Adrenal gland (tissue), 12 donors: ENCODE measurements around the gene CALR3. TPM values are rescaled to one million over a fixed set of nuclear protein-coding genes. Genes with fewer than 3 reads are reported as not detected.

ENCODE experiments used
- DNase-seq, 7 donors: peaks; one replicate each; pipeline ENCODE4 v3.0.0-alpha.2; 2019 to 2020
- H3K27ac ChIP-seq, 5 donors: fragments of 200-600 bp; sonication (generic) in 4 of 5; 1 replicate in 3 of 5; 2 replicates in 2 of 5; pipeline versions ENCODE4 v1.5.1 to v1.8.0; 2016 to 2020; ENCODE audit warnings: mild to moderate bottlenecking in 1 of 5
- H3K27me3 ChIP-seq: fragments of 200-600 bp; 2 replicates; pipeline ENCODE4 v1.8.0; 2021
- H3K36me3 ChIP-seq, 2 donors: fragments of 200-600 bp; replicated peaks in 1 of 2; 1 replicate in 1 of 2; 2 replicates in 1 of 2; pipeline versions ENCODE4 v1.5.1 to v1.8.0; 2018 to 2022
- H3K4me1 ChIP-seq, 2 donors: fragments of 200-600 bp; replicated peaks in 1 of 2; 1 replicate in 1 of 2; 2 replicates in 1 of 2; pipeline versions ENCODE4 v1.5.1 to v1.8.0; 2018 to 2021
- H3K4me3 ChIP-seq, 4 donors: fragments of 200-600 bp; sonication (generic) in 3 of 4; one replicate each; pipeline ENCODE4 v1.5.1; 2016 to 2018
- H3K9me3 ChIP-seq, 3 donors: fragments of 200-600 bp; sonication (generic) in 1 of 3; replicated peaks in 1 of 3; 1 replicate in 2 of 3; 2 replicates in 1 of 3; pipeline versions ENCODE4 v1.5.1 to v1.8.0; 2016 to 2021
- CTCF ChIP-seq, 6 experiments: fragments of 450-650 bp in 4 of 6; fragments of 200-600 bp in 2 of 6; sonication (generic) in 1 of 6; IDR thresholded peaks; 1 replicate in 5 of 6; 2 replicates in 1 of 6; pipeline versions ENCODE4 v1.5.1 to v1.8.0; 2016 to 2021; ENCODE audit warnings: antibody characterized with exemption in 6 of 6, mild to moderate bottlenecking in 2 of 6, moderate library complexity in 1 of 6
- POLR2A ChIP-seq, 2 donors: fragments of 450-650 bp; IDR thresholded peaks; one replicate each; pipeline ENCODE4 v1.6.1; 2017; ENCODE audit warnings: antibody characterized with exemption in 2 of 2, mild to moderate bottlenecking in 2 of 2, moderate library complexity in 1 of 2
- WGBS, 4 donors: extraction: QIAGEN DNeasy Blood & Tissue Kit in 2 of 4; methylation state at CpG; one replicate each; pipeline versions ENCODE4 v1.1.5 to v1.1.7; 2013 to 2017; 5-methylcytosine and 5-hydroxymethylcytosine counted together
- intact Hi-C, 2 donors: fragments of 100-400 bp; cut with DNase I; formaldehyde crosslinking; loops; one replicate each; pipeline versions ENCODE4 v1.14.1 to v1.15.0; 2022 to 2023
- polyA plus RNA-seq, 3 donors: library from polyadenylated mRNA; stranded (reverse); fragments of 200-250 nt in 2 of 3; fragments of 350-450 nt in 1 of 3; fragmentation: Illumina TruSeq in 1 of 3; extraction: RNeasy Lipid Tissue Mini Kit (QIAGEN cat#74804) in 1 of 3; gene quantifications; one replicate each; pipeline ENCODE4 v1.2.3, GENCODE V29; 2013 to 2014
- total RNA-seq, 9 donors: library from RNA; depleted of rRNA in 4 of 9; stranded (reverse); fragments of >200 nt in 4 of 9; fragments of 120-200 nt in 1 of 9; fragmentation: NEBNext Ultra II Directional in 1 of 9; extraction: Animal tissue kit (Norgen Biotek cat#: 25700) in 1 of 9; gene quantifications; one replicate each; pipeline versions ENCODE4 v1.1.0 to v1.2.4, GENCODE V29; 2013 to 2023
- donor health status: healthy with polysubstance abuse.
- donor health status: Bipolar disorder and iron deficiency.
- donor health status: DM: yes; HTN: yes; CAD: no.
- donor health status: DM: no; HTN: no; CAD: no.
- donor health status: DM: no; HTN: no; CAD: no.
- donor health status: DM: yes; HTN: yes; CAD: no.

CALR3 gene
- total and polyA plus RNA-seq, 12 donors: 0.07 to 0.41 (median 0.14) TPM; not detected in 8

DNA sequence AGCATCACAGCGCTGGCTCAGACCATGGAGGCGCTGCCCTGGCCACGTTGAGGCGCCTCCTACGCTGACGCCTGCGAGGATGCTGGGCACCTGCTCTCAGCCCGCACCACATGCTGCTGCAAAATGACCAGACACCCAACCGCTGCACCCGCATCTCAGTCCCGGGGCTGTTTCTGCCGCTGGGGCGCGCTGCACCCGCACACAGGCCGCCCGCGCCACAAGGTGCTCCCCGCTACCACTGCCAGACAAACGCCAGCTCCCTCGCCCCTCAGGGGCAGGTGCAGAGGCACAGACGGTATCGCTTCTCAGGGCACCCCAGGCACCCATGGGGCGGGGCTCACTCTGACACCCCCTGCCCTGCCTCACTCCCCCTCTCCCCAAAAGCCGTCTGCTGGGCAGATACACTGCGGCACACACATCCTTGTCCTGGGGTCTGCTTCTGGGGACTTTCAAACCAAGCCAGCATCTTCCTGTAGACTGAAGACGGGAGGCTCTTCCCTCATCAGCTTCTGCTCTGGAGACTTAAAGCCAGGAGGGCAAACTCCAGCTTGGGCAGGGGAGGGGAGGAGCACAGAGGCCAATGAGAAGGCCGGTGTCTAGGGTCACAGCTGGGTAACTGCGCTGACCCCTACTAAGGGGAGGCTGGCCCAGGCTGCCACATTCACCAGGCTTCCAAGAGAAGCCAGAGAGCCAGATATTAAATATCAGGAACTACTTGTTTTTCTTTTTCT lies 29.9 kb upstream of the CALR3 start:
- Histone ChIP-seq H3K4me1 (no peaks in the 10 kb centered on the region), H3K27me3 (no peaks in the 10 kb centered on the region), H3K4me3 (no peak overlapping the region), H3K27ac (no peak overlapping the region), H3K36me3 (peaks cover 0 to 100% of the 10 kb centered on the region in 2 donors), H3K9me3 (no peaks in the 10 kb centered on the region)
- WGBS, 4 donors: 96 to 100% (median 96%) methylated on average over 2 to 29 of the region's 29 CpGs
- intact Hi-C loops: no loop called here
- TF ChIP-seq POLR2A (IDR thresholded peaks at IDR 0.05) (no peak), CTCF (IDR thresholded peaks at IDR 0.05) (no peak)
- no peak for DNase-seq

DNA sequence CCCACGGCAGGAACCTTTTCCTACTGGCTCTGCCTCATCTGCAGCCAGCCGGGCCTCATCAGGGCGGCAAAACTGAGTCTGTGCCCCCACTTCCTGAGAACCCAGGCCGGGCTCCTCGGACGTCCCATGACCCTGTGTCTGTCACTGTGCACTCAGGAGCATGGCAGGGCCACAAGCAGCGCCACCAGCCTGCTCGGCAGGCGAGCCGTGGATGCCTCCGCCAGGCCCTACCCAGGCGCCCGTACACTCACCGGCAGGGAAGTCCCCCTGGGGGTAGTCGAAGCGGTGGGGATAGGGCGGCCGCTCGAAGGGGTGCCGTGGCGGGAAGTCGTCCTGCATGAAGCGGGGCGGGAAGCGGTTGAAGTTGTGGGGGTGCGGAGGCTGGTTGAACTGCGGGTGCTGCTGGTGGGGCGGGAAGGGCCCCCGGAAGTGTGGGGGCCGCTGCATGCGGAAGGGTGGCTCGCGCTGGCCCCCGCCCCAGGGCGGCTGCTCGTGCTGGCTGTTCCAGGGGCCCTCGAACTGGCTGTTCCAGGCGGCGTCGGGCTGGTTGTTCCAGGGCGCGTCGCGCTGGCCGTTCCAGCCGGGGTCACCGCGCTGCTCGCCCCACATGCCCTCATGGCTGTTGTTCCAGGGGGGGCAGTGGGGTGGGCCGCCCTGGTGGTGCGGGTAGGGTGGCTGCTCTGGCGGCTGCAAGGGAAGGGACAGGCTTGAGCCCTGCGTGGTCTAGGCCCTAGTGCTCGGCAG lies 29.2 kb upstream of the CALR3 start:
- H3K27ac ChIP-seq: no peak overlapping the region
- no peaks in the 10 kb centered on the region for H3K27me3 ChIP-seq
- no peaks in the 10 kb centered on the region for H3K9me3 ChIP-seq
- TF ChIP-seq CTCF (IDR thresholded peaks at IDR 0.05) (no peak), POLR2A (IDR thresholded peaks at IDR 0.05) (no peak)
- WGBS, 4 donors: 93 to 98% (median 96%) methylated on average over 33 to 54 of the region's 54 CpGs
- no peak overlapping the region for H3K4me3 ChIP-seq
- H3K4me1 ChIP-seq: no peaks in the 10 kb centered on the region
- intact Hi-C loops: no loop called here
- DNase-seq: no peak
- H3K36me3 ChIP-seq: peaks cover 0 to 100% of the 10 kb centered on the region in 2 donors

DNA sequence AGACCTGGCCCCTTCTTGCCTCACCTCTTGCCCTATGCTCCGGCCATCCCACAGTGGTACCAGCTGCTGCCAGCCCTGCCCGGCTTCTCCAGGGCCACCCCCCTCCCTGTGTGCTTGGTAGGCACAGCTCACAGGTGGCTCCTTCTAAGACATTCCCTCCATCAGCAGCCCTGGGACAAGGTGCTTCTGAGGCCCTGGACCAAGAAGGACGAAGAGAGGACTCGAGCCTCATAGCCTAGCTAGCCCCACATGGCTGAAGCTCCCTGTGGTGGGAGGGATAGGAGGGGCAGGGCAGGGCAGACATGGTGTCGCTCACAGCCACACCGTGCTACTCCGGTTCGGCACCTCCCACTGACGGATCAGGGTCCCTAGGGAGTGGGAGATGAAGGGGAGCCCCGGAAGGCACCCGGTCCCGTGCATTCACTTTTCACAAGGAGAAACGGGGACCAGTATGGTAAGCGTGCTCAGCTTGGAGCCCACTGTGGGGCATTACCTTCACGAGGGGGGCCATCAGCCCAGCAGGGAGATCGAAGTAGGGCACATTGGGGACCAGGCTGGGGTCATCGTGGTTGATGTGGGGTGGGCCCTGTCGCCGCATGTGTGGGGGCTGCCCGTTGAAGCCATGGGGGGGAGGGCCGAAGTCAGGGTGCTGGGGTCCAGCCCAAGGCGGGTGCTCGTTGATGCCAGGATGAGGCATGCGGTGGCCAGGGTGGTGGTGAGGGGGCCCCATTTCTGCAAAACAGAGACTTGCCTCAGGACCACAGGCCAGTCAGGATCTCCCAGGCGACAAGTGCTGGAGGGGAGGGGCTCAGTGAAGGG lies 26.8 kb upstream of the CALR3 start:
- intact Hi-C loops: no loop called here
- WGBS, 4 donors: 92 to 97% (median 95%) methylated on average over 23 to 25 of the region's 25 CpGs
- no peaks in the 10 kb centered on the region for H3K27me3 ChIP-seq

More for the DNA sequence above, 26.8 kb upstream of the CALR3 start:
- H3K4me3 ChIP-seq: no peak overlapping the region
- peaks cover 0 to 99% of the 10 kb centered on the region in 2 donors for H3K36me3 ChIP-seq
- no peak overlapping the region for H3K27ac ChIP-seq
- no peak for TF ChIP-seq POLR2A (IDR thresholded peaks at IDR 0.05)
- TF ChIP-seq CTCF (IDR thresholded peaks at IDR 0.05): no peak
- H3K4me1 ChIP-seq: no peaks in the 10 kb centered on the region
- DNase-seq: no peak
- H3K9me3 ChIP-seq: no peaks in the 10 kb centered on the region
